KMS-11 (cell line): ENCODE results near the gene CYSTM1.

Source experiments
- H2AFZ ChIP-seq: fragments of 200-600 bp; sonication (generic); 2 replicates; pipeline ENCODE4 v1.6.1; 2016; ENCODE audit warnings: antibody characterized with exemption, mixed run types, low read depth
- H3K27ac ChIP-seq: fragments of 200-600 bp; sonication (generic); 2 replicates; pipeline ENCODE4 v1.6.1; 2016; ENCODE audit warnings: mild to moderate bottlenecking, mixed run types
- H3K27me3 ChIP-seq: fragments of 200-600 bp; sonication (generic); 2 replicates; pipeline ENCODE4 v1.6.1; 2017; ENCODE audit warnings: mild to moderate bottlenecking, low read depth, mixed run types, moderate library complexity; ENCODE audit not compliant: insufficient read depth
- H3K36me3 ChIP-seq: fragments of 200-600 bp; sonication (generic); 2 replicates; pipeline ENCODE4 v1.6.1; 2017; ENCODE audit warnings: mild to moderate bottlenecking, mixed run types; ENCODE audit not compliant: insufficient read depth
- H3K4me1 ChIP-seq: fragments of 200-600 bp; sonication (generic); 2 replicates; pipeline ENCODE4 v1.6.1; 2016; ENCODE audit warnings: mild to moderate bottlenecking, low read depth, mixed run types; ENCODE audit not compliant: poor library complexity, severe bottlenecking
- H3K4me2 ChIP-seq: fragments of 200-600 bp; sonication (generic); 2 replicates; pipeline ENCODE4 v1.7.0; 2016; ENCODE audit warnings: mild to moderate bottlenecking, mixed run types
- H3K4me3 ChIP-seq: fragments of 200-600 bp; sonication (generic); IDR thresholded peaks from 2 replicates; pipeline ENCODE4 v1.6.1; 2017; ENCODE audit warnings: low read depth, low read length, mixed read lengths; ENCODE audit not compliant: insufficient read depth
- H3K79me2 ChIP-seq: fragments of 200-600 bp; sonication (generic); 2 replicates; pipeline ENCODE4 v1.6.1; 2016; ENCODE audit warnings: low read depth, mixed run types; ENCODE audit not compliant: insufficient read depth
- H3K9ac ChIP-seq: fragments of 200-600 bp; sonication (generic); 2 replicates; pipeline ENCODE4 v1.6.1; 2016; ENCODE audit warnings: mild to moderate bottlenecking, mixed run types
- H4K20me1 ChIP-seq: fragments of 200-600 bp; sonication (generic); 2 replicates; pipeline ENCODE4 v1.6.1; 2016; ENCODE audit warnings: mild to moderate bottlenecking, mixed run types; ENCODE audit not compliant: insufficient read depth
- TF ChIP-seq, protein P1 (sequence below): fragments of 200-600 bp; sonication (generic); conservative IDR thresholded peaks from 2 replicates; pipeline ENCODE4 v1.6.1; 2017; ENCODE audit warnings: low read depth, mild to moderate bottlenecking, antibody characterized with exemption, low read length, moderate library complexity, mixed read lengths

CYSTM1 gene

DNA sequence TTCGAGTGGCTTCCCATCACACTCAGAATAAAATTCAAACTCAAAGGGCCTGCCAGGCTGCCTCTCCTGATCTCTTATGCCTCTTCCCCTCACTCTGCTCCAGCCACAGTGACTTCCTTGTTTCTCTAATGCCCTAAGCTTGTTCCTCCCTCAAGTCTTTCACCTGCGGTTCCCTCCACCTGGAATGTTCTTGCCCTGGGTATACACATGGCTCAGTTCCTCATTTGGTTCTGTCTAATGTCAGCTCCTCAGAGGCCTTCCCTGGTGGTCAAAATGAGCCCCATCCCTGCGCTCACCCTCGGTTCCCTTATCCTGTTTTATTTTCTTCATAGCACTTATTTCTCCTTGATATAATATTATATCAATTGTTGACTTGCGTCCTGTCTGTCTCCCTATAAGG, 12.7 kb upstream of the CYSTM1 start:
- Histone ChIP-seq H3K36me3 (no peaks in the 10 kb centered on the region), H3K79me2 (no peaks in the 10 kb centered on the region), H3K4me2 (no peak overlapping the region), H3K9ac (no peak overlapping the region), H3K27ac (no peak overlapping the region), H4K20me1 (no peaks in the 10 kb centered on the region), H3K4me3 (no peak overlapping the region), H2AFZ (no peak overlapping the region), H3K4me1 (no peaks in the 10 kb centered on the region), H3K27me3 (no peaks in the 10 kb centered on the region)
- TF ChIP-seq, protein P1, sequence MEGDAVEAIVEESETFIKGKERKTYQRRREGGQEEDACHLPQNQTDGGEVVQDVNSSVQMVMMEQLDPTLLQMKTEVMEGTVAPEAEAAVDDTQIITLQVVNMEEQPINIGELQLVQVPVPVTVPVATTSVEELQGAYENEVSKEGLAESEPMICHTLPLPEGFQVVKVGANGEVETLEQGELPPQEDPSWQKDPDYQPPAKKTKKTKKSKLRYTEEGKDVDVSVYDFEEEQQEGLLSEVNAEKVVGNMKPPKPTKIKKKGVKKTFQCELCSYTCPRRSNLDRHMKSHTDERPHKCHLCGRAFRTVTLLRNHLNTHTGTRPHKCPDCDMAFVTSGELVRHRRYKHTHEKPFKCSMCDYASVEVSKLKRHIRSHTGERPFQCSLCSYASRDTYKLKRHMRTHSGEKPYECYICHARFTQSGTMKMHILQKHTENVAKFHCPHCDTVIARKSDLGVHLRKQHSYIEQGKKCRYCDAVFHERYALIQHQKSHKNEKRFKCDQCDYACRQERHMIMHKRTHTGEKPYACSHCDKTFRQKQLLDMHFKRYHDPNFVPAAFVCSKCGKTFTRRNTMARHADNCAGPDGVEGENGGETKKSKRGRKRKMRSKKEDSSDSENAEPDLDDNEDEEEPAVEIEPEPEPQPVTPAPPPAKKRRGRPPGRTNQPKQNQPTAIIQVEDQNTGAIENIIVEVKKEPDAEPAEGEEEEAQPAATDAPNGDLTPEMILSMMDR, result no peak

GRCh38 chr5:140162781-140163180, 12.2 kb upstream of the CYSTM1 start:
- Histone ChIP-seq H3K27ac (no peak overlapping the region), H3K36me3 (no peaks in the 10 kb centered on the region), H3K27me3 (no peaks in the 10 kb centered on the region), H3K4me1 (no peaks in the 10 kb centered on the region), H3K9ac (no peak overlapping the region), H2AFZ (no peak overlapping the region), H3K79me2 (no peaks in the 10 kb centered on the region), H3K4me2 (no peak overlapping the region), H4K20me1 (no peaks in the 10 kb centered on the region), H3K4me3 (no peak overlapping the region)
- TF ChIP-seq, protein P1, result no peak

DNA sequence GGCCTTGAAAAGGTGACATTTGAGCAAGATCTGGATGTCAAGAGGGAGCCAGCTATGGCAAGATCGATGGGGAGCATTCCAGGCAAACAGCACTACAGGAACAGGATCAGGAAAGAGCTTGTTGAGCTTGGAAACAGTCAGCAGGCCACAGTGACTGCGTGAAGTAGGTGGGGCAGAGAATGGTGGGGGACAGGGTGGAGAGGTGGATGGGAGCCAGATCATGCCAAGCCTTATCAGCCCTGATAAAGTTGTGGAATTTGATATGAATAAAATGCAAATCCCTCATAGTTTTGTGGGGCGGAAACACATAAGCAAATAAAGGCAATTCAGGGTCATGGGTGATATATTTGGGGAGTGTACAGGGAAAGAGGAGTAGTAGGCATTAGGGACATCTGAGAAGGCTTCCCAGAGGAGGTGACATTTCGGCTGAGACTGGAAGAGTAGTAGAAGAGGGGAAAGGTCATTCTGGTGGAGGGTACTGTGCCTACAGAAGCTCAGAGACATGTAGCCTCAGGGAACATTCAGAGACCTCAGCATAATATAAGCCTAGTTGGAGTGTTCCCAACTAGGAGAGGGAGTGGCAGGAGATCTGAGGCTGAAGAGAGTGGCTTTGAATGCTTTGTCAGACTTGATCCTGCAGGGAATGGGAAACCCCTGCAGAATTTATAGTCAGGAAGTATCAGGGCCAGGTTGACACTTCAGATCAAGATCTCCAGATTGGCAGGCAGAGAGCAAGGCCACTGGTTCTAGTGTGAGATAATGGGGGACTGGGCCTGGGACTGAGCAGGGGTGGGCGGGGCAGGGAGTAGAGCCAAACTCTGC, 9.7 kb upstream of the CYSTM1 start:
- Histone ChIP-seq H3K4me3 (no peak overlapping the region), H3K79me2 (no peaks in the 10 kb centered on the region), H2AFZ (no peak overlapping the region), H3K36me3 (no peaks in the 10 kb centered on the region), H3K27me3 (no peaks in the 10 kb centered on the region), H4K20me1 (no peaks in the 10 kb centered on the region), H3K4me1 (peaks cover 18% of the 10 kb centered on the region), H3K27ac (no peak overlapping the region), H3K4me2 (no peak overlapping the region), H3K9ac (no peak overlapping the region)
- TF ChIP-seq, protein P1, result no peak

GRCh38 chr5:140165923-140166270, 9.1 kb upstream of the CYSTM1 start:
- Histone ChIP-seq H3K79me2 (no peaks in the 10 kb centered on the region), H3K27ac (no peak overlapping the region), H2AFZ (no peak overlapping the region), H3K27me3 (no peaks in the 10 kb centered on the region), H3K4me3 (no peak overlapping the region), H3K36me3 (no peaks in the 10 kb centered on the region), H4K20me1 (no peaks in the 10 kb centered on the region), H3K4me1 (peaks cover 18% of the 10 kb centered on the region), H3K9ac (no peak overlapping the region), H3K4me2 (no peak overlapping the region)
- TF ChIP-seq, protein P1, result no peak
